Stimulated activated CD4-positive, alpha-beta T cell treated with anti-CD3 and anti-CD28 coated beads, Interleukin-12 subunit alpha, Interleukin-12 subunit beta, amount 100 ng/mL, for 48 hours (primary cell): Measurements from ENCODE around the gene HIPK1.

ENCODE experiments used
- DNase-seq, 3 donors: peaks; one replicate each; pipeline ENCODE4 v3.0.0-alpha.2; 2020; ENCODE audit warnings: low read depth in 2 of 3, low spot score in 1 of 3

HIPK1 gene

DNA sequence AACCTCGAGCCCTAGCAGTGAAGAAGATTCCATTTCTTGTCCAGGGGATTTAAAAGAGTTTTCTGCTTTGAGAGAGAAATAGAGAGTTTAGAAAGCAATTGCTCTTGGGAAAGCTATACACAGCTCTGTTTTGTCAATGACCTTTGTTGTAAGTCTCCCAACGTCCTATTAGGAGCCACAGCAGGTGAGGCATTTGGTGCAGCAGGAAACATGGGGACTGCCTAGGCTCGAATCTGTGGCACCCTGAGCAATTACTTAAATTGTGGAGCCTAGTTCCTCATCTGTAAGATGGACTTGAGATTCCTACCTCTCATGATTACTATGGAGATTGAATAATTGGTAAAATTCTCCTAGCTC, 15.8 kb upstream of the HIPK1 start:
- no peak for DNase-seq

DNA sequence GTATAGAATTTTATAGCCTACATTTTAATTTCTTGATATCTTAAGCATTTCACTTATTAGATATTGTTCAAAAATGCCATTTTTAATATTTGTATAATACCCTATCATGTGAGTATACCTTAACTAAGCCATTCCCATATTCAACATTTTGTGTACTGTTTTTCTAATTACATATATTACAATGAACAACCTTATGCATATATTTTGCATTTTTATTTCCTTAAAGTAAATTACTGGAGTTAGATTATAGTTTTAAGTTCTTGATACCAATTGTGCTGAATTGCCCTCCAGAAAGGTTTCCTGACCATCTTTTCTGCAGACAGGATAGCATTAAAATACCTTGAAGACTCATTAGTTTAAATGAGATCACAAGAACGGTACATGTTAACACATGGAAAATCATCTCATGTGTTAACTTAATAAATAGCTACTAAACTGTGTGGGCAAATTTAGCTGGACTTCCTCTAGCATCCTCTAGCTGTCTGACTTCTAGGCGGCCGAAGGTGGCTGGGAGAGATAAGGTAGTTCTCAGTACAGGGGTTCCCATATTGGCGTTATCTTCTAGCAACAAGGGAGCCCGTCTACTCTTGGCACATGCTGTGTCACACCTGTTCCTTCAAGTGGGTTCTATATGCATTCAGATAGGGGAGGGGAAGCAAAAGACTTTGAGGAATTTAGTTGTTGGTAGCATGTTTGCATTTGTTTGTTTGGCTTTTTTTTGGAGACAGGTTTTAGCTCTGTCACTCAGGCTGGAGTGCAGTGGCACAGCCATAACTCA, 15.0 kb upstream of the HIPK1 start:
- no peak for DNase-seq

DNA sequence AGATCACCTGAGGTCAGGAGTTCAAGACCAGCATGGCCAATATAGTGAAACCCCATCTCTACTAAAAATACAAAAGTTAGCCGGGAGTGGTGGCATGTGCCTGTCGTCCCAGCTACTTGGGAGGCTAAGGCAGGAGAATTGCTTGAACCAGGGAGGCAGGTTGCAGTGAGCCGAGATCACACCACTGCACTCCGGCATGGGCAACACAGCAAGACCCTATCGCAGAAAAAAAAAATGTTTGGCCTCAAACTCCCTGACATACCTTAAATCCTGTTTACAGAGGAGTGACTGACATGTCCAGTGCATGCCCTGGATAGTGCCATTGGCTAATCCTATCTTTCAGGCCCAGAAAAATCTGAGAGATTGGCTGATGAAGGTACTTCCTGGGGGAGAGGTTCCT, 12.2 kb upstream of the HIPK1 start:
- no peak for DNase-seq

DNA sequence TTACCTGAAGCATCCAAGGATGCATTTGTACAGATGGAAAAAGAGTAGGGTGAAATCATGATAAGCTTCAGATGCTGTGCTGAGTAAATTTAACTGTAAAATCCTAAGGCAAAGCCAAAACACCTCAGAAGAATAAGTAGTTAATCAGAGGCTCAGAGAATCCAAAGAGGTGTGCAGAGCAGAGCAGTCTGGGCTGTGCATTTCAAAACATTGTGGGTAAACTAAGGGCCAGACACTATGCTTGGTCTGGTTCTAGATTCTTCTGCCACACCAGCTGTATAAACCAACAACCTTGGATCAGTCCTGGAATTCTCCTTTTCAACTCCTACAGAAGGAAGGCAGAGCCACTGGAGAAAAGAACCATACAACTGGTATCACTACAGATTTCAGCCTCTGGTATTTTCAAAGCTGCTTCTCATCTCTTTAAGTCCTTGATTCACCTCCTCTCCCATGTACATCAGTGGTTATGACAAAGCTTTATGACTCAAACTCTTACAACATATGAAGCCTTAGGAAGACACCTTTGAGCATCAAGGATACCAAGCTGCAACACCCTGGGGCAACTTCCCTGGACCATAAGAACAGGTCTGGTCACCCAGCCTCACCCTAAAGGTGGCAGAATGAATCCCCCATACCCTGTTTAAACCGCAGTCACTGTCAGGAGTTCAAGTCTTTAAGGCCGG, 11.6 kb upstream of the HIPK1 start:
- DNase-seq = no peak

DNA sequence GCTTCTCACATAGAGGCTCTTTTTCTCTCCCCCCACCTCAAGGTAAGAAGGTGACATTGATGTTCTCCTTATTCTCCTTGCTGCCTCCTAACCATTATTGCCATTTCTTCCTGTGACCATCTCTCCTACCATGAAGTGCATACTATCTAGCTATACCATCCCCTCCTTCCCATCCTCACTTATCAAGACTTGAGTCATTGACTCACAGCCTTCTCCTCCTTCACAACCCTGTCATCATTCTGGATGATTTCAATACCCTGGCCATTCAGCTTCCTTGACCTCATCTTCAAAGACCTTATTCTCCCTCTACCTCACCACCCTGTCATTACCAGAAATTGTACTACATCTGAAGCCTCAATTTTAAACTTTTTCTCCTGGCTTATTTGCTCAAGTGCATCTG, 10.9 kb upstream of the HIPK1 start:
- DNase-seq = no peak

DNA sequence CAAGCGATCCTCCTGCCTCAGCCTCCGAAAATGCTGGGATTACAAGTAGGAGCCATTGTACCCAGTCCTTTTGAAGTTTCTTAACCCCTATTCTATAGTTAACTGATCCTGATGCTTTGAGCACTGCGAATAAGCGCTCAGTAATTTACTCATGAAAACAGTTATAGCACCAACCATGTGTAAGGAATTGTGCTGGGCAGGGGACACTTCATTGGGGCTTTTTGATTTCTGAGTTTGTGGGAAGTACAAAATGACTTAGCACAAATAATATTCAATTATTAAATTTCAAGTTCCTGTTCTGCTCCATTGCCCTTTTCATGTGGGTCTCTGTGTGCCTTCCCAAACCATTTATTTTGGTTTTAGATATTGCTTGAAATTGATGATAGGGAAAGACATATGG, 6.2 kb upstream of the HIPK1 start:
- DNase-seq = no peak

DNA sequence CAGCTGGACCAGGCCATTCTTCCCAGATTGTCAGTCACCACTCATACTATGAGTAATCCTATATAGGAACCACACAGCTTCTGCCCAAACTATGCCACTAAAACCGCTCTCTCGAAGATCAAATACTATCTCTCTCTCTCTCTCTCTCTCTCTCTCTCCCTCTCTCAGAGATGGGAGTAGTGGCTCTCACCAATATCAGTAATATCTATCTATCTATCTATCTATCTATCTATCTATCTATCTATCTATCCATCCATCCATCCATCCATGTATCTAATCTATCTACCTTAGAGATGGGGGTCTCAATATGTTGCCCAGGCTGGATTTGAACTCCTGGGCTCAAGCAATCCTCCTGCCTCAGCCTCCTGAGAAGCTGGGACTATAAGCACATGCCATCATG, 4.7 kb upstream of the HIPK1 start:
- DNase-seq = no peak

DNA sequence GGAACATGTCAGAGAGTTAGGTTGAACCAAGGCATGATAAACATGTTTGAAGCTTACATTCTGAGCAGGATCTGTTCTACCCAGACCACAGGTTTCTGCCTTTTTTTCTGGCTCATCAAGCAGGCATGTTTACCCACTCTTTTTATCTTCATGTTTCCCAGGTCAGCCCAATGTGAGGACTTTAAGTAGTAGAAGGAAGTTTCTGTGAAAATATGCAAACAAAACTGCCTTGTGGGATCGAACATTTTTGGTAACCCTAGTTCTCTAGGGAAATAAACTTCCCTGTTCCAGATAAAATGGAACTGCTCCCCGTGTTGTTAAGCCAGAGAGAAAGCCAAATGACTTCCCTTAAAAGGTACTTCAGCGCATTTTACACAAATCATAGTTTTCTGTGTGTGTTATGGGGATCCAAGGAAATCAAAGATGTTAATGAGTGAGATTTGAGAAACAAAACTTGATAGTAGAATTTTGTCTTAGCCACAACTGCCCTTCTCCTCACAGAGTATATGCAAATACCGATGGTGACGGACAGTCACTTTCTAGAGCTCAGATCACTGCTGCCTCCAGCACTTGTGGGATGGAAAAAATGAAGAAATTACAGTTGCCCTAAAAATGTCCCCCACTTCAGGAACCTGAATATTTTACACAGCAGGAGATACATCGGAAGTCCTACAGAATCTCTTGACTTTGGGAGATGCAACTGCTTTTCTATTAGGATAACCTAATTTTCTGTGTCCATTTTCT, 765 bp upstream of the HIPK1 start:
- DNase-seq = no peak

DNA sequence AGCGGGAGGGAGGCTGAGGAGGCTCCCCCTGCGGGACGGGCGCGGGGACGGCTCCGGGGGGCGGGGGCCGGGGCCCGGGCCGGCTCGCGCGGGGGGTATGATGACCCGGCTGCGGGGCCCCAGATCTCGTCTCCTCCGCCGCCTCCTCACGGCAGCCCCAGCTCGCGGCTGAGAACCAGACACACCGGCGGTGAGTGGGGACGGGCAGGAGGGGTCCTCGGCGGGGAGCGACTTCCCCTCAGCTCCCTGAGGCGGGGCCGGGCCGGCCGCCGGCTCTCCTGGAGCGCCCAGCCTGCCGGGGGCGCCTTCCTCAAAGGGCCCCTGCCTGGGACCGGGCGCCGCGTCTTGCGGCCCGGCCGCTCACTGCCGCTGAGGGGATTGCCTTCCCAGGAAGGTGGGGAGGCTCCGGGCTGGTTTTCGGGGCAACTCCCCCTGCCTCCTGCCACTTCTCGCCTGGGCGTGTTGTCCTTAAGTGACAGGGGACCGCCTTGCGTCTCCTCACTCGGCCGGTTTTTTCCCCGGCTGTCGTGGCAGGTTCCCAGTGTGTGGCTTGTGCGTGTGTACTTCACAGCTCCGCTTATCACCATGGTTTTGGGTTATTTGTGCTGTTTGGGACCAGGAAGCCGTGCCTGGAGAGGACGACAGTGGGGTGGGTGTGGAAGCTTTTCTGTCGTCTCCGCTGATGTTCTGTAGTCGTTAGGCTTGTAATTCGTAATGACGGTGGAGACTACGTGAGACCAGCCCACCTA, 800 bp downstream of the HIPK1 start:
- DNase-seq = peak in 2 of 3 donors; percentile 40 to 46

DNA sequence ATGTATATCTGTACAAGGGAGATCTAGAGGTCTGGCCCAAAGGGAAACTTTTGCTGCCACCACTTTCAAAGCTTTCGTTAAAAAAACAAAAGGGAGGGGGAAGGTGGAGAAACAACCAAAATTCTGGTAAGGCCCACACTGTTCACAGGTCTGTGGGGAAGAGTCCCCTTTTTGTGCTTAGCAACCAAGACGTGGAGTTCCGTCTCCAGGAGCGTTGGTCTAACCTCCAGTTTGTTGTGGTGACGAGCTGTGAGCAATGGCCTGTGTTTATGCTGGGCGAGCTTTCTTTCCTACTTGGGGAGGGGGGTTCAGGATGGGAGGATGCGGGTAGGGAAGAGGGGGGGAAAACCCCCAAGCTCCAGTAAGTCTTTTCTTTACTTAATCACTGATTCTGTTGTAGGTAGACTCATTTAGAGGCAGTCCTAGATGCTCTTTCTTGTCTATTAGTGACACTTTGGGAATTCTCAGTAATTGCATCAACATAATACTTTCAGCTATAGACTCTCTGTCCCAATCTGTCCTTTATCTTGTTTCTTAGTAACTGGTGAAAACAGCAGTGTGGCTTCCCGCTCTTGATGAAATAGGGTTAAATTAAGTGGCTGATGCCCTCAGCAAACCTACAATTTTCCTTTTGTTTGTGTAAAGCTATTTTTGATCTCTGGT, 1.5 kb downstream of the HIPK1 start:
- peak; percentile 57 to 67 (median 64) for DNase-seq

DNA sequence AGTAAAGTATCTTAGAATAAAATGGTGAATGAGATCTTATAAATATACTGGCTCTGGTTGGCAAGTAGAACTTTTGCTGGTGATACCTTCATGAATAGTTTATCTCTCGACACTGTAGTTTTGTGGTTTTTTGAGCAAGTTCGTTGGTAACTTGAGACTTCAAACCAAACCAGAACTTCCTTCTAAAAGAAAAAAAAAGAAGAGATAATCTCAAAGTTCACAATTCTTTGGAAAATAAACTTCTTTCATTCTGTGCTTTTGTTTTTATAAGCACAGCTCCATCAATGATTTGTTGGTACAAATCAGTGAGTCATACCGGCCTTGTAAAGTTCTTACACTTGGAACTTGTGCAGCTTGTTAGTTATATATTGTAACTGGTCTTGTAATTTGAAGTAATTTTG, 2.3 kb downstream of the HIPK1 start:
- no peak for DNase-seq

DNA sequence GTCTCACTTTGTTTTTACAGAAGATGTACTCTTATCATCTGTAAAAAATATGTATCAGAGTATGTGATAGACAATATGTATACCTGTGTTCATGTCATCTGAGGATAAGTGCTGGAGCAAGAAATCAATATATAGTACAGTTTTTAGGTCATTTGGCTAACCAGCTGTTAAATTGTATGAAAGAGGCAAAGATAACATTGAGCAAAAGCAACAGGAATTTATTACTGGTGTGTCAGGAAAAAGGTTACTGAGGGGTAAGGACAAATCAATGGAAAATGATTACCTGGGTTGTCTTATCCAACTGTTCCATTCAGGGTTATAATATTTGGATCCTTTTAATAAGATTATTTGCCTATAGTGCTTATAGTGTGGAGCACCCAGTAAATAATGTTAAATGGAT, 4.9 kb downstream of the HIPK1 start:
- DNase-seq = no peak

DNA sequence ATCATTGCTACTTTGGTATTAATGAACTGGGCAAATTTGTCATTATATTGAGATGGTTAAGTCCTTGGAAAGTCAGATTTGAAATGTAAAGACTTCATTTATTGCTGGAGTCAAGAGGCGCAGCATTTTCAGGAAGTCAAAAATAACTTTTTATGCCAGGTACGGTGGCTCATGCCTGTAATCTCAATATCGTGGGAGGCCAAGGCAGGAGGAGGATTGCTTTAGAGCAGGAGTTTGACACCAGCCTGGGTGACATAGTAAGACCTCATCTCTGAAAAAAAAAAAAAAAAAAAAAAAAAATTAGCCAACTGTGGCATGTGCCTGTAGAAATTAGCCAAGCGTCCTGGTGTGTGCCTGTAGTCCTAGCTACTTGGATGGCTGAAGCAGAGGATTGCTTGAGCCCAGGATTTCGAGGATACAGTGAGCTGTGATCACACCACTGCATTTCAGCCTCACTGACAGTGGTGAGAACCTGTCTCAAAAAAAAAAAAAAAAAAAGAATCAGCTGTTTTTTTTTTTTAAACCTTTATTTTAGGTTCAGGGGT, 5.5 kb downstream of the HIPK1 start:
- no peak for DNase-seq

DNA sequence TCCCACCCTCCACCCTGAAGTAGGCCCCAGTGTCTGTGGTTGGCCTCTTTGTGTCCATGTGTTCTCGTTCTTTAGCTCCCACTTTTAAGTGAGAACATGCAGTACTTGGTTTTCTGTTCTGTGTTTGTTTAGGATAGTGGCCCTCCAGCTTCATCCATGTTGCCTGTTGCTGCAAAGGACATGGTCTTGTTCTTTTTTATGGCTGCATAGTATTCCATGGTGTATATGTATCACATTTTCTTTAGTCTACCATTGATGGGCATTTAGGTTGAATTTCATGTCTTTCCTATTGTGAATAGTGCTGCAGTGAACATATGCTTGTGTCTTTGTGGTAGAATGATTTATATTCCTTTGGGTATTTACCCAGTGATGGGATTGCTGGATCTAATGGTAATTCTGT, 6.1 kb downstream of the HIPK1 start:
- DNase-seq = no peak

DNA sequence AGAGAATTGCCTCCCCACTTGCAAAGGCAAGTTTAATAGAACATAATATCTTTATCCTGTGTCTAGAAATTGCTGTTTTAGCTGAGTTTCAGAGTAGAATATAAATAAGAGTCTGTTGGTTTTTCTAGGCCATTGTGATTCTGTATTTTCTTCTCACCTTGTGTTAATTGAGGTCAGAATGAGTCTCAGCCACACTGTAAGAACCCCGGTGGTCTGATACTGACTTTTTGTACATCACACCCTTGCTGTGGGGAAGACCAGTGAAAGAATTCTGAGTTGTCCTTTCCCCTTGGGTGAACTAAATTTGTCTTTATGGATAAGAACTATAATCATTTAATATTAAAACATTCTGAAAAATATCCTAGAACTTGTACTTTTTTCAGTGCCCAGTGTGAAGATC, 6.8 kb downstream of the HIPK1 start:
- DNase-seq = no peak

DNA sequence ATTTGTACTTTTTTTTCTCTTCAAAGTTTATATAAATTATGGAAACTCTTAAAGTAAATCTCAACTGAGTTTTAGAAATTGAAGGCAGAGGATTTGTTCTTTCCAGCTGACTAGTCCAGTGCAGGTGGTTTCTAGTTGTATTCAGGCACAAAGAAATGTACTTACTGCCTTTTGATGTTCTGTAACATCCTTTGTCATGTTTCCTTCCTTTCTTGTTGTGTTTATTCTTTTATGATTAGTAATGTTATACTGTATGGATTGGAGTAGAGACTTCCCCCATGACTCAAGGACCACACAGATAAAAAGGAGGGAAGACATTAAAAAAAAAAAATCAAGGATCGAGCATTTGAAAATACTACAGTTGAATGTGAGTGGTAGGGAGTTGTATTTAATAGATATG, 8.0 kb downstream of the HIPK1 start:
- DNase-seq = no peak

DNA sequence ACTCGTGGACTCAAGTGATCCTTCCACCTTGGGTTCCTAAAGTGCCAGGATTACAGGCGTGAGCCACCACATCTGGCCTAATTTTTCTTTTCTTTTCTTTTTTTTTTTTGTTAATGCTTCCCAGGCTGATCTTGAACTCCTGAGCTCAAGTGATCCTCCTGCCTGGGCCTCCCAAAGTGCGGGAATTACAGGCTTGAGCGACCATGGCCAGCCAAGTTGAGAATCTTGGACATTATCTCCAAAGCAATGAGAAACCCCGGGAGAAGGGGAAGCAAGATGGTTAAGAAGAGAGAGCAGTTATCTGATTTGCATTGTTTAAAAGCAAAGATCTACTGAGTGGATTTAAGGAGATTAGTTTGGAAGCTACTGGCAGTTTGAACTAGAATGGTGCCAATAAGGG, 9.1 kb downstream of the HIPK1 start:
- no peak for DNase-seq

DNA sequence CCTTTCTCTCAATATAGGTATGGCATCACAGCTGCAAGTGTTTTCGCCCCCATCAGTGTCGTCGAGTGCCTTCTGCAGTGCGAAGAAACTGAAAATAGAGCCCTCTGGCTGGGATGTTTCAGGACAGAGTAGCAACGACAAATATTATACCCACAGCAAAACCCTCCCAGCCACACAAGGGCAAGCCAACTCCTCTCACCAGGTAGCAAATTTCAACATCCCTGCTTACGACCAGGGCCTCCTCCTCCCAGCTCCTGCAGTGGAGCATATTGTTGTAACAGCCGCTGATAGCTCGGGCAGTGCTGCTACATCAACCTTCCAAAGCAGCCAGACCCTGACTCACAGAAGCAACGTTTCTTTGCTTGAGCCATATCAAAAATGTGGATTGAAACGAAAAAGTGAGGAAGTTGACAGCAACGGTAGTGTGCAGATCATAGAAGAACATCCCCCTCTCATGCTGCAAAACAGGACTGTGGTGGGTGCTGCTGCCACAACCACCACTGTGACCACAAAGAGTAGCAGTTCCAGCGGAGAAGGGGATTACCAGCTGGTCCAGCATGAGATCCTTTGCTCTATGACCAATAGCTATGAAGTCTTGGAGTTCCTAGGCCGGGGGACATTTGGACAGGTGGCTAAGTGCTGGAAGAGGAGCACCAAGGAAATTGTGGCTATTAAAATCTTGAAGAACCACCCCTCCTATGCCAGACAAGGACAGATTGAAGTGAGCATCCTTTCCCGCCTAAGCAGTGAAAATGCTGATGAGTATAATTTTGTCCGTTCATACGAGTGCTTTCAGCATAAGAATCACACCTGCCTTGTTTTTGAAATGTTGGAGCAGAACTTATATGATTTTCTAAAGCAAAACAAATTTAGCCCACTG, 11.5 kb downstream of the HIPK1 start:
- peak in 2 of 3 donors; percentile 26 to 39 for DNase-seq

DNA sequence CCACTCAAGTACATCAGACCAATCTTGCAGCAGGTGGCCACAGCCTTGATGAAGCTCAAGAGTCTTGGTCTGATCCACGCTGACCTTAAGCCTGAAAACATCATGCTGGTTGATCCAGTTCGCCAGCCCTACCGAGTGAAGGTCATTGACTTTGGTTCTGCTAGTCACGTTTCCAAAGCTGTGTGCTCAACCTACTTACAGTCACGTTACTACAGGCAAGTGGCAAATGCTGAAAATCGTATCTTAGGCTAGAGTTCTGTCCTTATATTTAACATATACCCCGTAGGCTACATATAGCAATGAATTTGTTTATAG, 12.1 kb downstream of the HIPK1 start:
- no peak for DNase-seq

DNA sequence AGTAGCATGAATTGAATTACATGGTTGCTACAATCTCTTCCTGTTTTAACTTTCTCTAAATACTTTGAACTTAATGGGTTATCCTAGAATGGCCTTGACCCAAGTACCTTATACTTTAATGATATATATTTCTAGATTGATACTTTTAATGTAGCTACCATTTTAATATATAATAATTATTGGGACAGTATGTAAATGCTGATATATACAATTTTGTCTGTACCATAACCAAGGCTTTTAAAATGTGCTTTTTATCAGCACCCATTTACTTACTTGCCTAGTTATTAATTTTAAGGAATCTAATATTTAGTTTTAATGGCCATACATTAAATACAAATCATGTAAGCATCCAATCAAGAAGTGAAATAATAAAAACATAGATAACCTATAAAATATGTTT, 13.4 kb downstream of the HIPK1 start:
- DNase-seq = no peak
